A673 (cell line): ENCODE measurements around the gene C16orf74. TPM values are rescaled to one million over a fixed set of nuclear protein-coding genes. Genes with fewer than 3 reads are reported as not detected.

Experiments
- BruUV-seq: library from RNA; stranded (reverse); fragments of 400-500 nt; replicated peaks from 2 replicates; lab custom pipeline; 2021; lab: Mats Ljungman, UMichigan
- CTCF ChIA-PET: fragments of 300-600 bp; sonication (Branson Sonifier 250); formaldehyde crosslinking; loops from one replicate; lab custom pipeline; 2022; ENCODE audit warnings: antibody characterized with exemption; lab: Charles Lee
- POLR2A ChIA-PET: fragments of 300-600 bp; sonication (Branson Sonifier 250); formaldehyde crosslinking; loops from one replicate; lab custom pipeline; 2022; ENCODE audit warnings: antibody characterized with exemption; ENCODE audit not compliant: low non-redundant PET; lab: Charles Lee
- DNase-seq: peaks from one replicate; pipeline ENCODE4 v3.0.0-alpha.2; 2015; ENCODE audit warnings: low spot score
- H3K27ac ChIP-seq: fragments of 200-600 bp; sonication (generic); 2 replicates; pipeline ENCODE4 v1.5.1; 2016; ENCODE audit warnings: mixed run types, low read depth, mild to moderate bottlenecking, mixed read lengths, antibody characterized with exemption, low read length; ENCODE audit not compliant: poor library complexity, severe bottlenecking
- H3K27me3 ChIP-seq: fragments of 200-600 bp; sonication (generic); replicated peaks from 2 replicates; pipeline ENCODE4 v1.6.1; 2017; ENCODE audit warnings: mixed run types, low read depth, mild to moderate bottlenecking, mixed read lengths, antibody characterized with exemption, low read length; ENCODE audit not compliant: insufficient read depth, poor library complexity
- H3K36me3 ChIP-seq: fragments of 200-600 bp; sonication (generic); 2 replicates; pipeline ENCODE4 v1.6.1; 2016; ENCODE audit warnings: mixed run types, mild to moderate bottlenecking, mixed read lengths, antibody characterized with exemption, low read length; ENCODE audit not compliant: insufficient read depth, poor library complexity, severe bottlenecking
- H3K4me1 ChIP-seq: fragments of 200-600 bp; sonication (generic); 2 replicates; pipeline ENCODE4 v1.6.1; 2017; ENCODE audit warnings: mixed run types, mild to moderate bottlenecking, mixed read lengths, antibody characterized with exemption, low read length; ENCODE audit not compliant: insufficient read depth, poor library complexity, severe bottlenecking
- H3K4me3 ChIP-seq: fragments of 200-600 bp; sonication (generic); 2 replicates; pipeline ENCODE4 v1.5.1; 2016; ENCODE audit warnings: low read depth, mixed run types, mild to moderate bottlenecking, mixed read lengths, low read length; ENCODE audit not compliant: poor library complexity, severe bottlenecking
- H3K9me3 ChIP-seq: fragments of 200-600 bp; sonication (generic); 2 replicates; pipeline ENCODE4 v1.6.1; 2016; ENCODE audit warnings: mixed run types, low read depth, mild to moderate bottlenecking, mixed read lengths, antibody characterized with exemption, low read length; ENCODE audit not compliant: poor library complexity, severe bottlenecking
- EZH2 ChIP-seq: fragments of 200-600 bp; sonication (generic); IDR thresholded peaks from 2 replicates; pipeline ENCODE4 v1.6.1; 2017; ENCODE audit warnings: borderline replicate concordance, low read depth, mild to moderate bottlenecking, mixed read lengths, antibody characterized with exemption, low read length; ENCODE audit not compliant: poor library complexity, severe bottlenecking
- intact Hi-C: fragments of 100-400 bp; cut with micrococcal nuclease; formaldehyde crosslinking; loops from one replicate; pipeline ENCODE4 v1.10.0; 2022; ENCODE audit not compliant: unreplicated experiment
- total RNA-seq: library from RNA; stranded (reverse); gene quantifications from 2 replicates; pipeline ENCODE4 v1.2.3, GENCODE V29; 2021
- TF ChIP-seq, protein P1 (sequence below): fragments of 300-800, 200-600 bp; sonication (generic); conservative IDR thresholded peaks from 2 replicates; pipeline ENCODE4 v1.5.1; 2017; ENCODE audit warnings: low read depth, mild to moderate bottlenecking, antibody characterized with exemption, low read length, moderate library complexity, mixed read lengths

C16orf74 gene
- total RNA-seq, 1 experiment from 2014 or later: 3.8 TPM

DNA sequence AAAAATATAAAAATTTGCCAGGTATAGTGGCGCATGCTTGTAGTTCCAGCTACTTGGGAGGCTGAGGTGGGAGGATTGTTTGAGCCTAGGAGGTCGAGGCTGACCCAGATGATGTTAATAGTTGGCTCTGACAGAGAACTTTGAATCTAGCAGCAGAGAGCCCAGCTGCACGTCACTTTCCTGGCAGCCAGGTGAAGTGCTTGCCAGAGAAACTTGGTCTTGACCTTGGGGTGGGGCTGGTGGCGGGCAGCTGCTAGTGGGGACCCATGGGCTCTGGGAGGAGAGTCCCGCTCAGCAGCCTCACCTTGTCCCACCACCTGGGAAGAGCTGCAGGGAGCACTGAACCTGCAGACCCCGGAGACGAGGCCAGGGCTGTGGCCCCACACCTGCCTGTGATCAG is 3.1 kb upstream of the C16orf74 start:
- no peak for TF ChIP-seq EZH2
- TF ChIP-seq, protein P1, sequence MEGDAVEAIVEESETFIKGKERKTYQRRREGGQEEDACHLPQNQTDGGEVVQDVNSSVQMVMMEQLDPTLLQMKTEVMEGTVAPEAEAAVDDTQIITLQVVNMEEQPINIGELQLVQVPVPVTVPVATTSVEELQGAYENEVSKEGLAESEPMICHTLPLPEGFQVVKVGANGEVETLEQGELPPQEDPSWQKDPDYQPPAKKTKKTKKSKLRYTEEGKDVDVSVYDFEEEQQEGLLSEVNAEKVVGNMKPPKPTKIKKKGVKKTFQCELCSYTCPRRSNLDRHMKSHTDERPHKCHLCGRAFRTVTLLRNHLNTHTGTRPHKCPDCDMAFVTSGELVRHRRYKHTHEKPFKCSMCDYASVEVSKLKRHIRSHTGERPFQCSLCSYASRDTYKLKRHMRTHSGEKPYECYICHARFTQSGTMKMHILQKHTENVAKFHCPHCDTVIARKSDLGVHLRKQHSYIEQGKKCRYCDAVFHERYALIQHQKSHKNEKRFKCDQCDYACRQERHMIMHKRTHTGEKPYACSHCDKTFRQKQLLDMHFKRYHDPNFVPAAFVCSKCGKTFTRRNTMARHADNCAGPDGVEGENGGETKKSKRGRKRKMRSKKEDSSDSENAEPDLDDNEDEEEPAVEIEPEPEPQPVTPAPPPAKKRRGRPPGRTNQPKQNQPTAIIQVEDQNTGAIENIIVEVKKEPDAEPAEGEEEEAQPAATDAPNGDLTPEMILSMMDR: no peak
- no TSS peak for BruUV-seq
- ChIA-PET CTCF (interaction anchor here (0.6 kb wide), 1 partner anchor 137 kb away, joined by 4 read pairs; no protein-coding TSS in a partner anchor), POLR2A (interaction anchor here (0.6 to 0.7 kb wide), 2 partner anchors 28 to 395 kb away, joined by 3 to 6 read pairs; no protein-coding TSS in a partner anchor)
- Histone ChIP-seq H3K4me1 (peaks cover 56% of the 10 kb centered on the region), H3K27me3 (no peaks in the 10 kb centered on the region), H3K9me3 (no peaks in the 10 kb centered on the region), H3K36me3 (no peaks in the 10 kb centered on the region), H3K4me3 (no peak overlapping the region), H3K27ac (no peak overlapping the region)
- intact Hi-C loops: no loop called here
- no peak for DNase-seq

DNA sequence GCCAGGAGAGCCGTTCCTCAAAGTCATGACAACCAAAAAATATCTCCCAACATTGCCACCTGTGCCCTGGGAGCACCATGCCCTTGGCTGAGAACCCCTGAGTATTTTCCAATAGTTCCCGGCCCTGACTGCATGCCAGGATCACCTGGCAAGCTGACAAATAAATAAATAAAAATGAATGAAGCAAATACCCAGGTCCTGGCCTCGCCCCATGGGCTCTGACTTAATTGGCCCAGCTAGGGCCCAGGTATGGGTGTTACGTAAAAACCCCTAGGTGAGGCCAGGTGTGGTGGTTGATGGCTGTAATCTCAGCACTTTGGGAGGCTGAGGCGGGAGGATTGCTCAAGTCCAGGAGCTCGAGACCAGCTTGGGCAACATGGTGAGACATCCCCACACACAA is 2.7 kb upstream of the C16orf74 start:
- BruUV-seq: no TSS peak
- H3K27ac ChIP-seq: no peak overlapping the region
- no peaks in the 10 kb centered on the region for H3K36me3 ChIP-seq
- intact Hi-C loops: no loop called here
- no peak overlapping the region for H3K4me3 ChIP-seq
- DNase-seq: no peak
- H3K4me1 ChIP-seq: peaks cover 56% of the 10 kb centered on the region
- no peak for TF ChIP-seq EZH2
- TF ChIP-seq, protein P1: no peak
- H3K9me3 ChIP-seq: no peaks in the 10 kb centered on the region
- no peaks in the 10 kb centered on the region for H3K27me3 ChIP-seq
- ChIA-PET CTCF (no interaction called here), POLR2A (no interaction called here)

DNA sequence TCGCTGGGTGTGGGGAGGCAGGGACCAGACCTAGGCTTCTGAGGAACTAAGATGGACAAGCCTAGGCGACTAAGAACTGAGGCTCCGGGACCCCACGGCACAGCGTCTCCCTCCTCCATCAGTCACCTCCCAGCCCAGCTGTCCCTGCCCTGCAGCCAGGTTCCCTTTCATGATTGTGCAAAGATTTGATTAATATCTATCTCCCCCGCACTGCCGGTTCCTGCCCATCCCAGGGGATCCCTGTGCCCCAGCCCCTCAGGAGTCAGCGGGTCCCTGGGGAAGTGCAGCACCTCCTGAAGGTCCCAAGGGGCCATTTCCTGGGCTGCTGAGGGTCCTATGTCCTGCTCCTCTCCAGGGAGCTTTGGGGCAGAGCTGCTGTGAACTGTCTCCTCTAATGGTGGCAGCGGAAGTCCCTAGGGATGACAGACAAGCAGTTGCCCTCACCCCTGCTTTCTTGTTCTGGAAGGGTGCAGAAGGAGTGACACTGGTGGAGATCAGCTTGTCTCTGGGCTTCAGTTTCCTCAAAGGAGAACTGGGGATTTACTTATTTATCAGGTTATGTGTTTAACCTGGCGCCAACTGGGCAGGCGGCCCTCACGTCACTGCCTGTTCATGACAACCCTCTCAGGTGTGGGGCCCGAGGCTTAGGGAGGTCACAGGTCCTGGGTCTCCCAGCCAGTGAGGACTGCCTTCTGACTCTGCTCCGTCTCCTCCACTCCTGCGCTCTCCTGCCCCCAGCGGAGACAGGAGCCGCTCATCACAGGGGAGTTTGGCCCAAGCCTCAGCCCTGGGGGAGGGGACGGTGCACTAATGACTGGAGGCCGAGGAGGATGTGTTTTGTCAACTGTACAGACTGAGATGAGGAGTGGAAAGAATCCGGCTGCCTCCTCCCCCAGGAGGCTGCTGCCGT is 1.9 kb upstream of the C16orf74 start:
- intact Hi-C loops: no loop called here
- H3K27me3 ChIP-seq: no peaks in the 10 kb centered on the region
- no peak overlapping the region for H3K4me3 ChIP-seq
- POLR2A ChIA-PET: no interaction called here
- DNase-seq: peak; percentile 71
- no peak for TF ChIP-seq EZH2
- TF ChIP-seq, protein P1: no peak
- no peaks in the 10 kb centered on the region for H3K9me3 ChIP-seq
- CTCF ChIA-PET: no interaction called here
- no peaks in the 10 kb centered on the region for H3K36me3 ChIP-seq
- BruUV-seq: no TSS peak
- peaks cover 56% of the 10 kb centered on the region for H3K4me1 ChIP-seq
- no peak overlapping the region for H3K27ac ChIP-seq
